Neural progenitor cell (in vitro differentiated cells): ENCODE data around the gene ZDHHC12.

ENCODE experiments used
- CTCF ChIP-seq: fragments of 200-600 bp; sonication (generic); IDR thresholded peaks from 2 replicates; pipeline ENCODE4 v1.5.1; 2017; ENCODE audit warnings: antibody characterized with exemption, mild to moderate bottlenecking
- EZH2phosphoT487 ChIP-seq: fragments of 200-600 bp; sonication (generic); IDR thresholded peaks from 2 replicates; pipeline ENCODE4 v1.6.1; 2017; ENCODE audit warnings: antibody characterized with exemption

GRCh38 chr9:128721487-128722010 is 2.4 kb downstream of the ZDHHC12 start:
- TF ChIP-seq CTCF (no peak), EZH2phosphoT487 (no peak)
